Keratinocyte (primary cell): ENCODE results near the gene CTNNA3.

Experiments used
- EZH2 ChIP-seq: IDR thresholded peaks from one replicate; pipeline ENCODE4 v1.6.1; 2012; ENCODE audit warnings: inconsistent platforms, mild to moderate bottlenecking, low read length, moderate library complexity
- TF ChIP-seq, protein P1 (sequence below), 3 experiments: IDR thresholded peaks in 1 of 3; conservative IDR thresholded peaks in 1 of 3; optimal IDR thresholded peaks in 1 of 3; 2 replicates in 2 of 3; 3 replicates in 1 of 3; pipeline versions ENCODE3 to v1.5.1; 2011; ENCODE audit warnings: low read length in 3 of 3, mild to moderate bottlenecking in 3 of 3, moderate library complexity in 2 of 3, control low read depth in 1 of 3, inconsistent platforms in 1 of 3; ENCODE audit not compliant: insufficient read depth in 2 of 3; ENCODE audit errors: extremely low read depth in 1 of 3

DNA sequence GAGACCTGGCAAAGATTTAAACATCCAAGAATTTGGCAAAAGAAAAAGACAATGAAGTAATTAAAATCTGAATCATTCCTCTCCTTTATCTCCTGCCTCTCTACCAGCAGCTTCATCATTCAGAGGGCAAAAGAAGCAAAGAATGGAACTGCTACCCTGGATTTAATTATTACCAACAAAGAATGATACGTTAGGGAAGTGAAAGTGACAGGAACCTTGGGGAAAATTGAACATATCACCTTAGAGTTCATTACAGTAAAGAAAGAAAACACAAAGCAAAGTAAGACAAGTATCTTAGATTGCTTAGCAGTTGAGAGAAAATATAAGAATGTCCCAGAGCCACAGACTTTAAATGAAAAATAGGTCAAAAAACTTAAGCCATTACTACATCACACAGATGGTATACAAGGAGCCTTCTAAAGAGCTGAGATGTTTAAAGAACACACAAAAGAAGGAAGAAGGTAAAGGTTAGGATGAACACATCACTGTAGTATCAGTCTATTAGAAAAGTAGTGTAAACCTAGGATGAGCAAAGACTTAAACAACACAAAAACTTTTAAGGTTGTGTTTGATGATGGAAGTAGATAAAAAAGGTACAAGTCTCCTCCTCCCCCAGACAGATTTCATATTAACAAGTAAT is 17.5 kb downstream of the CTNNA3 start:
- TF ChIP-seq, protein P1, sequence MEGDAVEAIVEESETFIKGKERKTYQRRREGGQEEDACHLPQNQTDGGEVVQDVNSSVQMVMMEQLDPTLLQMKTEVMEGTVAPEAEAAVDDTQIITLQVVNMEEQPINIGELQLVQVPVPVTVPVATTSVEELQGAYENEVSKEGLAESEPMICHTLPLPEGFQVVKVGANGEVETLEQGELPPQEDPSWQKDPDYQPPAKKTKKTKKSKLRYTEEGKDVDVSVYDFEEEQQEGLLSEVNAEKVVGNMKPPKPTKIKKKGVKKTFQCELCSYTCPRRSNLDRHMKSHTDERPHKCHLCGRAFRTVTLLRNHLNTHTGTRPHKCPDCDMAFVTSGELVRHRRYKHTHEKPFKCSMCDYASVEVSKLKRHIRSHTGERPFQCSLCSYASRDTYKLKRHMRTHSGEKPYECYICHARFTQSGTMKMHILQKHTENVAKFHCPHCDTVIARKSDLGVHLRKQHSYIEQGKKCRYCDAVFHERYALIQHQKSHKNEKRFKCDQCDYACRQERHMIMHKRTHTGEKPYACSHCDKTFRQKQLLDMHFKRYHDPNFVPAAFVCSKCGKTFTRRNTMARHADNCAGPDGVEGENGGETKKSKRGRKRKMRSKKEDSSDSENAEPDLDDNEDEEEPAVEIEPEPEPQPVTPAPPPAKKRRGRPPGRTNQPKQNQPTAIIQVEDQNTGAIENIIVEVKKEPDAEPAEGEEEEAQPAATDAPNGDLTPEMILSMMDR (optimal IDR thresholded peaks at IDR 0.05 in 1 of 3, IDR thresholded peaks at IDR 0.05 in 1 of 3, conservative IDR thresholded peaks at IDR 0.05 in 1 of 3; ENCODE audit: extremely low read depth in 1 of 3, insufficient read depth in 2 of 3, low read length in 3 of 3), result no peak
- no peak for TF ChIP-seq EZH2
